Activated T-cell treated with anti-CD3 and anti-CD28 coated beads for 24 hours (primary cell): ENCODE data around the gene MAGOHB.
"Not testable (repeated sequence)": the region's sequence is repeated elsewhere in the genome, so short reads cannot be mapped to it uniquely, and the experiment has no call there.

Experiments
- DNase-seq: peaks from one replicate; pipeline ENCODE4 v3.0.0-alpha.2; 2020; ENCODE audit warnings: low read depth

Gene MAGOHB

GRCh38 chr12:10612110-10612509 lies 1.3 kb downstream of the MAGOHB start:
- DNase-seq, result no peak

DNA sequence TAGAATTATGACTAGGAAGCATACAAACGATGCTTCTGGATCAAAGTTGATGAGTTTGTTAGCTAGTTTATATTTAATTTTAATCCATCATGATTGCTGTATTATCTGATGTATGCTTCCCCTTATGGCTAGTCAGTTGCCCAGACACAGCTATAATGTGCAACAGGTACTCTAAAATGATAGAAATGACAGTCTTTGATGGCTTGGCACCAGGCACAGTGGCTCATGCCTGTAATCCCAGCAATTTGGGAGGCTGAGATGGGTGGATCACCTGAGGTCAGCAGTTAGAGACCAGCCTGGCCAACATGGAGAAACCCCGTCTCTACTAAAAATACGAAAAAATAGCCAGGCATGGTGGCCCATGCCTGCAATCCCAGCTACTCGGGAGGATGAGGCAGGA lies 2.2 kb downstream of the MAGOHB start:
- not testable (repeated sequence) for DNase-seq

DNA sequence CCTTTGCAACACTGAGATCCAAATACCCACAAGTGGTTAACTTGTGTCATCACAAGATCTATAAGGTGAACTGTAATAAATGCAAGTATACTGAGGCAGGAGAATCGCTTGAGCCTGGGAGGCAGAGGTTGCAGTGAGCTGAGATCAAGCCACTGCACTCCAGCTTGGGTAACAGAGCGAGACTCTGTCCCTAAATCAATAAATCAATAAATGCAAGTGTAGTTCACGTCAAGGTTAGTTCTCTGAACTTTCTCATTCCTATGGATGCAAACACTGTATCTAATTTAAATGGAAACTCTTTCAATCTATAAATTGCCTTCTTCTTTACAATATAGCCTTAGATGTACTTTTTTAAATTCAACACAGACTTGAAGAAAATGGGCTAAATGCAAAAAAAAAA lies 3.2 kb downstream of the MAGOHB start:
- DNase-seq, result no peak

DNA sequence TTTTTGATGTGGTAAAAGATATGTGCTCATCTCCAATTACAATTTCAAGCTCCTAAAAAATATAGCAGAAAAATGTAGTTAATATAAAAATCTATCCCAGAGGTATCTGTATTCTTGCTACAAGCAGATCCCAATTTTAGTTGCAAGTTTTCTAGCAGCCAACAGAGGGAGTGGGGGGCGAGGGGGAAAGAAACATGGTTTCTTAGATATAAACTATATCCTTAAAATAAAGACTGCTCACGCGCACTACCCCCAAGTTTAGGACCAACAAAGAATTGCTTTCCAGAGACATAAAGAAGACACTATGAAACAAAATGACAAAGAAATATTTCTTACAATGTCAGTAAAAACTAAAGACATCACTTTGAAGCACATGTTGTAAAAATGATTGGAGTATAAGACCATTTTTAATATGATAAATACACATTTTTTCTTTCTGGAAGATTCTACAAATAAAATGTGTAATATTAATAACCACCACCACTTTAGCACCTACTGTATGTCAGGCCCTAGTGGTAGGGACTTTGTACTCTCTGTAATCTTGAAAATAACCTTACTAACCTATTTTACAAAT lies 5.4 kb downstream of the MAGOHB start:
- no peak for DNase-seq

GRCh38 chr12:10601860-10602259 lies 11.5 kb downstream of the MAGOHB start:
- DNase-seq, result no peak

- no peak for DNase-seq
Measured at GRCh38 chr12:10600988-10601387, 12.4 kb downstream of the MAGOHB start.

- no peak for DNase-seq
Measured at GRCh38 chr12:10595881-10596280, 17.5 kb downstream of the MAGOHB start.

DNA sequence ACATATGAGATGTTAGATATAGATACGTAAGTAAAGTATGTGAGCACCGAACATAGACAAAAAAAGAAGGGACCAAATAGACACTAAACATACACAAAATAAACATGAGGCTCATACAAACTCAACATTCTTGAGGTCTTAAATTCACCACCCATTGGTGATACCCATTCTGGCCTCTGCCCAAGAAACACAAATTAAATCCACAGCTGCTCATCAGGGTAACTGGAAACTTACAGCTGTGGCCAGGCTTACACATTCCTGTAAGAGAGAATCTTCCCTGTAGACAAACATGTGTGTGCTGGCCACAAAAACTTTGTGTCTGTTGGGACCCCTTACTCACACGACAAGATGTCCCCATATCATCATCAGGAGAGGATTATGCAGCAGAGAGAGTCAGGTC lies 22.4 kb downstream of the MAGOHB start:
- DNase-seq, result no peak

- no peak for DNase-seq
Measured at GRCh38 chr12:10584415-10584814, 29.0 kb downstream of the MAGOHB start.

DNA sequence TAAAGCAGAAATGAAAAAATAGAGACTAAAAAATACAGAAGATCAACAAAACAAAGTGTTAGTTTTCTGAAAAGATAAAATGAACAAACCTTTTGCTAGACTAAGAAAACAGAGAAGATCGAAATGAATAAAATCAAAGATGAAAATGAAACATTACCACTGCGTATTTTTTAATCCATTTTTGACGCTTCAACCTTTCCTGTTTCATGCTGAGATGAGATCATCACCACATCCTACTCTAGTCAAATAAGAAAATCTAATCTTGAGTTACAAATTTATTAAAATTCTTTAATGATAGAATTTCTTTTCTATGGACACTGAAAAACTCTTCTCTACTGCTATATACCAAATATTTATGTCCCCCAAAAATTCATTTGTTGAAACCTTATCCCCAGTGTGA lies 30.7 kb downstream of the MAGOHB start:
- DNase-seq, result no peak

DNA sequence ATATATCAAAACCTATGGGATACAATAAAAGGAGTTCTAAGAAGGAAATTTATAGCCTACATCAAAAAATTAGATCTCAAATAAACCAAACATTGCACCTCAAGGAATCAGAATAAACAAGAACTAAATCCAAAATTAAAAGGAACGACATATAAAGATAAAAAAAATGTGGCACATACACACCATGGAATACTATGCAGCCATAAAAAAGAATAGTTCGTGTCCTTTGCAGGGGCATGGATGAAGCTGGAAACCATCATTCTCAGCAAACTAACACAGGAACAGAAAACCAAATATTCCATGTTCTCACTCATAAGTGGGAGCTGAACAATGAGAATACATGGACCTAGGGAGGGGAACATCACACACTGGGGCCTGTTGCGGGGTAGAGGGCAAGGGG lies 31.3 kb downstream of the MAGOHB start:
- DNase-seq, result not testable (repeated sequence)

DNA sequence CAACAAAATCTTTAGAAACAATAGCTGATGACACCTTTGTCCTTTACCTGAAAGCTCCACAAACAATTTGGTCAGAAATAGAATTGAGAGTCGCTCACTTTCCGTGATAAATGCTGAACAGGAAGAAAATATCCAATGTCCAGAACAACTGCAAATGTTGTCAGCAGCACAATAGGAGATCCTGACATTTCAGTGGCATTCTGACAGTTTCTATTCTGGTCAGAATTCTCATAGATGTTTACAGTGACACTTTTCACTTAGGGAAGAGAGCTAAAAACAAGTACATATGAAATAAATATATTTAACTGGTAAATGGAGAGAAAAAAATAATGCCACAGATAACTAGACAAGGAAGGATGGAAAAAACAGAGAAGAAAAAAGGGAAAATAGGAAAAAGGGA lies 39.1 kb downstream of the MAGOHB start:
- DNase-seq, result no peak

- DNase-seq, result not testable (repeated sequence)
Measured at GRCh38 chr12:10572021-10572490, 41.4 kb downstream of the MAGOHB start.

- no peak for DNase-seq
Measured at GRCh38 chr12:10571141-10571540, 42.3 kb downstream of the MAGOHB start.

GRCh38 chr12:10567813-10568212 lies 45.6 kb downstream of the MAGOHB start:
- no peak for DNase-seq

- no peak for DNase-seq
Measured at GRCh38 chr12:10563966-10564365, 49.4 kb downstream of the MAGOHB start.

DNA sequence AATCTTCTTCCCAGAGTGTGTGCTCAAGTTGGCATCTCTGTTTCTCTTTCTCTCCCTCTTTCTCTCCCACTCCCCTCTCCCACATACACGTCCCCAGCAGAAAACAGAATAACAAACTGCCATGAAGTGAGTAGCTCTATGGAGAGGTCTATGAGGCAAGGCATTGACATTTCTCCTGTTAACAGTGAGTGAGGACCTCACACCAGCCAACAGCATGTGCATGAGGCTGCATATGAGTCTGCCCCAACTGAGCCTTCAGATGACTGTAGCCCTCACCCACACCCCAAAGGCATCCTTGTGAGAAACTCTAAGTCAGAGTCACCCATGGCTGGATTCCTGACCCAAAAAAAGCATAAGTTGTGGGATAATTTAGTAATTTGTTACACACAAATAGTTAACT lies 50.4 kb downstream of the MAGOHB start:
- no peak for DNase-seq

- no peak for DNase-seq
Measured at GRCh38 chr12:10562306-10562933, 51.0 kb downstream of the MAGOHB start.

- DNase-seq, result no peak
Measured at GRCh38 chr12:10559244-10559643, 54.2 kb downstream of the MAGOHB start.

DNA sequence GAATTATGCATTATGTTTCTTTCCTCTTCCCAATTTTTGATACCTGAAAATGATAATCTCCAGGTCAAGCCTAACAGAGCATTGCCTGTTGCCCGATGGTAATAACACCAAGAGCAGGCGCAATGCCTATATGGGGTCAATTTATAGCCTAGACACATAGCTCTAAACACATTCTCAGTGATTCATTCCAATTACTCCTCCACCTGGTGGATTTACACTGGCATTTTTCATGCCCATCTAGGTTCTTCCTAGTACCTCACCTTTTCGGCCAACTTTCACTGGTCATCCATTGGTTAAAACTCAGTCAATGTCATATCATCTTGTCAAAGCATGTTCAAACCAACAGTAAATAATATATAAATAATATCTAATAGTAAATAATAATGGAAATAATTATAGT lies 54.6 kb downstream of the MAGOHB start:
- no peak for DNase-seq

- no peak for DNase-seq
Measured at GRCh38 chr12:10558301-10558700, 55.1 kb downstream of the MAGOHB start.

- no peak for DNase-seq
Measured at GRCh38 chr12:10557766-10558165, 55.6 kb downstream of the MAGOHB start.

- no peak for DNase-seq
Measured at GRCh38 chr12:10557329-10557728, 56.1 kb downstream of the MAGOHB start.
